ENCODE data around the gene RASGRF2.

The RASGRF2 gene

GRCh38 chr5:81162501-81162900, 202.3 kb downstream of the RASGRF2 start:
- DNase-seq (ENCODE audit: low read depth), result no peak
- no peak overlapping the region for H3K4me3 ChIP-seq (ENCODE audit: low read depth, low read length)
- TF ChIP-seq CTCF (IDR thresholded peaks at IDR 0.05; ENCODE audit: low read depth, low read length), result no peak
- no peak for TF ChIP-seq MYC (IDR thresholded peaks at IDR 0.05; ENCODE audit: low read depth, low read length)
- TF ChIP-seq MAX (IDR thresholded peaks at IDR 0.05; ENCODE audit: low read depth, low read length), result no peak
- no peak for TF ChIP-seq POLR2A (IDR thresholded peaks at IDR 0.05; ENCODE audit: extremely low read depth, insufficient read length)

- H3K4me3 ChIP-seq (ENCODE audit: low read depth, low read length), result no peak overlapping the region
- no peak for TF ChIP-seq MYC (IDR thresholded peaks at IDR 0.05; ENCODE audit: low read depth, low read length)
- TF ChIP-seq POLR2A (IDR thresholded peaks at IDR 0.05; ENCODE audit: extremely low read depth, insufficient read length), result no peak
- TF ChIP-seq CTCF (IDR thresholded peaks at IDR 0.05; ENCODE audit: low read depth, low read length), result no peak
- TF ChIP-seq MAX (IDR thresholded peaks at IDR 0.05; ENCODE audit: low read depth, low read length), result no peak
- no peak for DNase-seq (ENCODE audit: low read depth)
Observed at GRCh38 chr5:81163651-81164050, 203.5 kb downstream of the RASGRF2 start.

GRCh38 chr5:81164476-81164875, 204.3 kb downstream of the RASGRF2 start:
- TF ChIP-seq POLR2A (IDR thresholded peaks at IDR 0.05; ENCODE audit: extremely low read depth, insufficient read length) (no peak), MAX (IDR thresholded peaks at IDR 0.05; ENCODE audit: low read depth, low read length) (no peak), CTCF (IDR thresholded peaks at IDR 0.05; ENCODE audit: low read depth, low read length) (no peak), MYC (IDR thresholded peaks at IDR 0.05; ENCODE audit: low read depth, low read length) (no peak)
- no peak overlapping the region for H3K4me3 ChIP-seq (ENCODE audit: low read depth, low read length)
- no peak for DNase-seq (ENCODE audit: low read depth)

- DNase-seq (ENCODE audit: low read depth), result no peak
- TF ChIP-seq MAX (IDR thresholded peaks at IDR 0.05; ENCODE audit: low read depth, low read length) (no peak), CTCF (IDR thresholded peaks at IDR 0.05; ENCODE audit: low read depth, low read length) (no peak), MYC (IDR thresholded peaks at IDR 0.05; ENCODE audit: low read depth, low read length) (no peak), POLR2A (IDR thresholded peaks at IDR 0.05; ENCODE audit: extremely low read depth, insufficient read length) (no peak)
- H3K4me3 ChIP-seq (ENCODE audit: low read depth, low read length), result no peak overlapping the region
Observed at GRCh38 chr5:81164936-81165335, 204.8 kb downstream of the RASGRF2 start.

GRCh38 chr5:81165493-81166119, 205.4 kb downstream of the RASGRF2 start:
- TF ChIP-seq MYC (IDR thresholded peaks at IDR 0.05; ENCODE audit: low read depth, low read length) (peak; percentile 79), POLR2A (IDR thresholded peaks at IDR 0.05; ENCODE audit: extremely low read depth, insufficient read length) (no peak), CTCF (IDR thresholded peaks at IDR 0.05; ENCODE audit: low read depth, low read length) (peak; percentile 70), MAX (IDR thresholded peaks at IDR 0.05; ENCODE audit: low read depth, low read length) (peak; percentile 87)
- DNase-seq (ENCODE audit: low read depth), result peak; percentile 58
- H3K4me3 ChIP-seq (ENCODE audit: low read depth, low read length), result no peak overlapping the region
